GM12892 (cell line): ENCODE measurements around the gene GUCY1B1.

Experiments
- DNase-seq: peaks from one replicate; pipeline ENCODE4 v3.0.0; 2011; ENCODE audit not compliant: insufficient read length
- FAIRE-seq: peaks from 2 replicates; lab custom pipeline; 2011; peaks lifted over from hg19 to GRCh38; lab: Jason Lieb, UNC
- POLR2A ChIP-seq: IDR thresholded peaks from 2 replicates; pipeline ENCODE4 v1.6.1; 2011; ENCODE audit warnings: low read depth, low read length, control low read depth
- POLR2AphosphoS5 ChIP-seq: IDR thresholded peaks from 2 replicates; pipeline ENCODE4 v1.6.1; 2011; ENCODE audit warnings: low read depth, low read length, control low read depth
- TAF1 ChIP-seq: IDR thresholded peaks from 2 replicates; pipeline ENCODE4 v1.6.1; 2011; ENCODE audit warnings: low read depth, mild to moderate bottlenecking, control low read depth, low read length, borderline replicate concordance

GUCY1B1 gene

DNA sequence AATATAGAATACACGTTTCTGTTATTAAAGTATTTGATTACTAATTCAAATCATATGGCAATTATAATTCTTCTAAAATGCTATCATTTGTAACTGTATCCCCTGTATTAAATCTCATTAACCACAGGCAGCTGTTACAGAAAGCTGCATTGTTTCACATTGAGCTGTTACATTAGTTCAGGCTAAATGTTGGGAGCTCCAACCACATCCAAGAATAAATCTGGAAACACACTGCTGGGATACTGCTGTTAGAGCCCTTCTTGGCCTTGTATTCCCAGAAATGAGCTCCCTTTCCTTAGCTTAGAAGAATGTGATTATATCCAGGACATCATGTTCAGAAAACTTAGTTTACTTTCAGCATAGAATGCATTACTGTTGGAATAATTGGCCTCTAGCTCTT, 48.2 kb downstream of the GUCY1B1 start:
- DNase-seq (no peak), FAIRE-seq (no peak)
- no peak for TF ChIP-seq TAF1

DNA sequence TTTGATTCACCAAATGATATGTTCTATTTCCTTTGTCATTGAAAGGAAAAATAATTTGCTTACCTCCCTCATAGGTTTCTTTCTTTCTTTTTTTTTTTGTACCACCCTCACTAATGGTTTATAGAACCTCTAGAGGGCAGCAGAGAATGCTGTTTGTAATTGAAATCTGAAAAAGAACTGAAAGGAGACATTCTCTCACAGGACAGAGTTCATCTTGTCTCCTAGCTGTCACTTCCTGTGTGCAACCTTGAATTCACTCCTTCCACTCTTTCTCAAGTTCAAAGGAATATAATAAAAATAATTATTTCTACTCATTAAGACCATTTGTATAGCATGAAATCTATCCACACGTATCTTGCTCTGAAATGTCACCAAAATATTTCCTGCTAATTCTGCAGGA, 51.0 kb downstream of the GUCY1B1 start:
- FAIRE-seq (peak; percentile 90), DNase-seq (no peak)
- TF ChIP-seq POLR2A, result no peak
- no peak for TF ChIP-seq POLR2AphosphoS5
- no peak for TF ChIP-seq TAF1

DNA sequence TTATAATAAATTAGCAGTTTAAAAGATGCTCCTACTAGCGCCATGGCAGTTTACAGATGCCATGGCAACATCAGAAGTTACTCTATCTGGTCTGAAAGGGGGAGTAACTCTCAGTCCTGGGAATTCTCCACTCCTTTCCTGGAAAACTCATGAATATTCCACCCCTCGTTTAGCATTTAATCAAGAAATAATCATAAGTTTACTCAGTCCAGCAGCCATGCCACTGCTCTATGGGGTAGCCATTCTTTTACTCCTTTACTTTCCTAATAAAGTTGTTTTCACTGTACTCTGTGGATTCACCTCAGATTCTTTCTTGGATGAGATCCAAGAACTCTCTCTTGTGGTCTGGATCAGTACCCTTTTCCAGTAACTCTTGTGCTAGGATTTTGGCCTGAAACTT, 52.3 kb downstream of the GUCY1B1 start:
- TF ChIP-seq TAF1 (no peak), POLR2AphosphoS5 (no peak), POLR2A (no peak)
- FAIRE-seq (no peak), DNase-seq (no peak)

DNA sequence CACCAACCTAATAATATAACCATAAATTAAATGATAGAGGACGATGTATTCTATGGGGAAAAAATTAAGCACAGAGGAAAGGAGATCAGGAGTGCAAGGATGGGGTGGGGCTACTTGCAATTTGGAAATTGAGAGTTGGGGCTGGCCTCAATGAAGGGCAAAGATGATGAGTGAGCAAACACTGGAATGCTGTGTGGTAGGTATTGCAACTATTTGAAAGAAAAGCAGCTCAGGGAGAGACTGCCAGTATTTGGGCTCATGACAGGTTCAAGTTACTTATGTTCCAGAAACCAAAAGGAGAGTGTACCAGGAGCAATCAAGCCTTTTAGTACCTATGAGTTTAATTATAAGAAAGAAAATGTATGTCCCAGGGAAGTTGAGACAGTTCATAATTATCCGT, 59.8 kb downstream of the GUCY1B1 start:
- no peak for TF ChIP-seq POLR2AphosphoS5
- no peak for TF ChIP-seq TAF1
- no peak for TF ChIP-seq POLR2A
- DNase-seq (no peak), FAIRE-seq (no peak)

DNA sequence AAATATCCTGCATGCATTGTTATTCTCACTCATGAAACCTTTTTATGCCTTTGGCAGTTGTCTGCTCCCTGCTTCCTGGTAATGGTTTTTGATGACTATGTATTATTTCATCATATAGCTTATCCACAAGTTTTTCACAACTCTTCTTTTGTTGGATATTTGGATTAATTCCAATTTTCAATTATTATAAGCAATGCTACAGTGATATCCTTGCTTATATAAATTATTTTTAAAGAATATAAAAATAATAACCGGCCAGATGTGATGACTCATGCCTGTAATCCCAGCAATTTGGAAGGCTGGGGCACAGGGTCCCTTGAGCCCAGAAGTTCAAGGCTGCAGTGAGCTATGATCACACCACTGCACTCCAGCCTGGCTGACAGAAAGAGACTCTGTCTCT, 60.2 kb downstream of the GUCY1B1 start:
- FAIRE-seq (no peak), DNase-seq (no peak)
- no peak for TF ChIP-seq TAF1

DNA sequence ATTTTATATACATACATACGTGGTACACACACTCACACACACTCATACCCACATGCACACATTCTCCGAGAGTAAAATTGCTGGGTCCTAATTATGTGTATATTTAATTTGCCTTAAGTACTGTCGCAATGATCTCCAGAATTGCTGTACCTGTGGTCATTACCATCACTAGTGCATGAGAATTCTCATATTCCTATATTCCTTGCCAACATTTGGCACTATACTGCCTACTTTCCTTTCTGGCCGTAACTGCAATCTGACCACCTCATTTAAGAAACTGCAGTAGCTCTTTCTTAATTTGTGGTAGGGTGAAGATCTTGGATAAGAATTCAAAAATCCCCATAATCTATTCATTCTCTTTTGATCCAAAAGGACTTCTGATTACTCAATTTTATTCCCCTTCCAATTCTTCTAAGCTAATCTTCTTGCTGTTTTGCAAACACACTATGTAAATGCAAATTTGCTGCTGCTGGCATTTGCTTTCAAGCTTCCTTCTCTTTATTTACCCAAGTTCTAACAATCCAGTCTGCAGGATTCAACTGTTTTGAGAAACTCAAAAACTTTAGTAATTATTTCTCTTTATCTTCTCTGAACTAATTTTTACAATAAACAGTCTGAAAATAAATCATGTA, 62.2 kb downstream of the GUCY1B1 start:
- no peak for FAIRE-seq
- TF ChIP-seq POLR2AphosphoS5 (no peak), POLR2A (no peak), TAF1 (no peak)
- no peak for DNase-seq

DNA sequence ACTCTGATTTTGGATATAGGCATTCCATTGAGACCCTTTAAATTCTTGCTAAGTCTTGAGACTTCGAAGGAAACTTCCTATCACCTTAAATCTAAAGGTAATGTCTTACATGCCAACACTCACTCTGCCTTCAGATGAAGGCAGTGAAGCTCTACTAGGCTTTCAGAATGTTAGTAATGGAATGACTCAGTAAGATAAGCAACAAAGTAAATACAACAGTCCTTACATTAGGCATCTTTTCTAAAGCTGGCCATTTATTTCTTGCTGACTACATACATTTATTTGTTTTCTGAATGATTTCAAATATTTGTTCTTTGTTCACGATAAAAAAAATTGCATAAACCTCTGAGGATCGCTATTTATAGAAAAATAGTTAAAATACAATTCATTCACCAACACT, 63.8 kb downstream of the GUCY1B1 start:
- no peak for TF ChIP-seq POLR2A
- no peak for TF ChIP-seq POLR2AphosphoS5
- no peak for TF ChIP-seq TAF1
- no peak for FAIRE-seq

DNA sequence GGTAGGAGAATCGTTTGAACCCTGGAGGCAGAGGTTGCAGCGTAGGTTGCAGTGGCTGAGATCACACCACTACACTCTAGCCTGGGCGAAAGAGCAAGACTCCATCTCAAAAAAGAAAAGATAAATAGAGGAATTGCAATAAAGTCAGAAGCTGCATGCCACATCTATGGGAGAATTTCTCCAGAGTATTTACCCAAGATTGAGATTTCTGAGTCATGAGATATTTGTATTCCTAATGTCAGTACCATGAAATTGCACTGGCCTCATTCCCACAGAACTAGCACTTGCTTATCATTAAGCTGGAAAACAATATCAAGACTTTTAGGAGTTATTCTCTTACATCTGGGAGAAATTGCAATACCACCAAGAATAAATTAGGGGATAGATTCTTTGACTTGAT, 69.8 kb downstream of the GUCY1B1 start:
- no peak for DNase-seq
- TF ChIP-seq POLR2AphosphoS5 (no peak), TAF1 (no peak), POLR2A (no peak)
- FAIRE-seq, result no peak

More for the DNA sequence above, 63.8 kb downstream of the GUCY1B1 start:
- DNase-seq, result no peak

DNA sequence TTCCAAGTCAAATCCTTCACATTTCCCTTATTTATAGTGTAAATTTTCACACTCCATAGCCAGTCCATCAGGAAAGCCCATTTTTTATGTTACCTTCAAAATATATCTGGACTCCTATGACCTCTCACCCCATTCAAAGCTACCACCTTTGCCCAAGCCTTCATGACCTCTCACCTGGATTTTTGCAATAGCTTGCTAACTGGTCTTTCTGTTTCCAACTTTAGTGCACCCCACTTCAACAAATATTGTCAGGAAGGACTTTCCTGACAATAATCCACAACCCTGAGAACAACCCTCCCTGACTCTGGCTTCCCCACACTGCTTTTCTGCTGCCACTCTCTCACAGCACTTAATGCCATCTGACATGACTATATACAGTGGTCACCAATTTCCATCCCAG, 73.8 kb downstream of the GUCY1B1 start:
- DNase-seq (no peak), FAIRE-seq (no peak)
- no peak for TF ChIP-seq TAF1
- no peak for TF ChIP-seq POLR2AphosphoS5

DNA sequence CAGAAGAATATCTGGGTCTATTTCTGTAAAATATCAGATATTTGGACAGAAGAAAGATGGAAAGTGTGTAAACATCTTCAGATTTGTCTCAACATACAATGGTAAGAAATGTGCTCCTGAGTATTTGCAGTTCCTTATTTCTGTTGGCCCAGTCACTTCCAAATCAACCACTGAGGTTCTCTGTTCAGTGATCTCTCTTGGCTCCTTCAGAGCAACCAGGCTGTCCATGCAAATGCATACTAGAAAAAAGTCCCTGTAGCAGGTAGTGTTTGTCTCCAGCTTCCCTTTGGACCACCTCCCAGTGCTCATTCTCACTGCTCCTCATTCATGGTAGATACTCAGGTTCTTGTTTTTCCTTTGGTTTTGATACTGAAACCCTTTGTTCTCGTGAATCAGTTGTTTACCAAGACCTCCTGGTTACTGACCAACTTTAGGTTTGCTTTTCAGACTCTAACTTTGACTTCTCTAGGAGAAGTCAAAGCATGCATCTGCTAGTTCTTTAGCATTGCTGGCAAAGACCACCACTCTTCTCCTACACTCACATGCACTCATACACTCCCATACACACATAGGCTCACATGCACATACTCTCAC, 78.5 kb downstream of the GUCY1B1 start:
- DNase-seq, result no peak
- TF ChIP-seq POLR2A (no peak), POLR2AphosphoS5 (no peak), TAF1 (no peak)
- FAIRE-seq, result no peak

DNA sequence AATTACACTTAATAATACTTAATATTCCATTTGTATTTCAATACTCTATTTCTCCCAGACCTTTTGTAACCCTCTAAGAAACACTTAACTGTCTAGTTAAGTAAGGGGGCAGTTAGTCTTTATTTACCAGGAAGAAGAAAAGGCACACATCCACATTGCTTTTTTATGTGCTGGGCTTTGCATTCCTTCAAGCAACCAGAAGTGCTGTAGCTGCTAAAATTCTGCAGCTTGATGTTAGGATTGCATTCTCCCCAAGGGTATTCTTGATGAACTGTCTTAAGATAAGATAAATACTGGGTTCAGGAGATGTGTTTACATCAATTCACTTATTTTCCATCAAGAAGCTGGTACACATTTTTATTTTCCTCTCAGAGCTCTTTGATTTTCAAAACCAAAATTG, 83.3 kb downstream of the GUCY1B1 start:
- DNase-seq, result no peak
- TF ChIP-seq POLR2AphosphoS5, result no peak
- TF ChIP-seq POLR2A, result no peak
- no peak for TF ChIP-seq TAF1
- FAIRE-seq, result no peak

DNA sequence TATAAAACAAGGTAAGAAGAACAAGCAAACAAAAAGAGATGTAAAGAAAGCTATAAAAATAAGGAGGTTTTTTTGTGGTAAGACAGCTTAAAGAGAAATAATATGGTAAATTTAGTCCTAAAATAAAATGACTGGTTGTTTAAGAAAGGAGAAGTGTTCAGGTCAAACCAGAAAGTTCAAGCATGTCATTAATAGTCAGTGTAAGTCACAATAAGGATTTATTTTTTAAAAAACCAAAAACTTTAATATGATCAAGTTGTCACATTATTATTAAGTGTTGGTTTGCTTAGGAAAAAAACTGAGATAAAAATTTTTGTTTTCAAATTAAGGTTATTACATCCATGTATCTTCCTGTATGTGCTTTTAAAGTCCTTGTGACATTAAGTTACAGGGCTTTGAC, 88.1 kb downstream of the GUCY1B1 start:
- FAIRE-seq, result no peak
- no peak for DNase-seq
- TF ChIP-seq POLR2AphosphoS5 (no peak), POLR2A (no peak), TAF1 (no peak)

DNA sequence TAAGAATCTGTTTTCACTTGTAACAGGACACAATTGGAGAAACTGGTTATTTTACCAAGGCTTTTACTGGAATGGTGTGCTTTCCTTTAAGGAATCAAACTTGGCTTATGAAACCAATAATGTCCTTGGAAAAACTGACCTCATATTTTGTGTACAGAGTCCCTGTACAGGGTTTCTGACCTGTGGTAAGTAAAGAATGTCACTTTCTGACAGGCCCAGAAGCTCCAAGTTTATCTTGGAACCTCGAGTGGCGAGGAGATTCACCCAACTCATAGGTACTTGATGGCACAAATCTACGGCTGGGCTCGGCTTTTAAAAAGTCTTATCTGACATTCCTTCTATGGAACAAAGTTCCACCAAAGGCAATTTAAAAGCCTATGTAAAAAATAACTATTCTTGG, 90.2 kb downstream of the GUCY1B1 start:
- TF ChIP-seq POLR2A, result no peak
- no peak for TF ChIP-seq POLR2AphosphoS5
- TF ChIP-seq TAF1, result no peak
- no peak for DNase-seq
- no peak for FAIRE-seq

DNA sequence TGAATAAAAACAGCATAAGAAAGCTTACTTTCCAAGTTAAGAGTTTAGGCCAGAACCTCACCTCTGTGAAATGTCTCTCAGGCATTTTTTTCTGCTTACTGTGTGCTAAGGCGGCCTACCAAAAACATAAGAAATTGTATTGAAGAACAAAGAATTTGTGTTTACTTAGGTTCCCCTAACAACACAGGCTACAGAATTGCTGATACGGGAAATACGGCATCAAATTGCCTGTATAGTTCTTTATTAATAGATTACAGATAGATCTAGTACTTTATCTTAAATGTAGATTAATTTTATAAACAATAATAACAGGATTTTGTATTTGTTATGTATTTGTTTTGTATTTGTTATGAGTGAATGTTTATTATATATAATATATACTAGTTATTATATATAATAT, 94.4 kb downstream of the GUCY1B1 start:
- DNase-seq (no peak), FAIRE-seq (no peak)
- TF ChIP-seq POLR2A, result no peak
- TF ChIP-seq POLR2AphosphoS5, result no peak

DNA sequence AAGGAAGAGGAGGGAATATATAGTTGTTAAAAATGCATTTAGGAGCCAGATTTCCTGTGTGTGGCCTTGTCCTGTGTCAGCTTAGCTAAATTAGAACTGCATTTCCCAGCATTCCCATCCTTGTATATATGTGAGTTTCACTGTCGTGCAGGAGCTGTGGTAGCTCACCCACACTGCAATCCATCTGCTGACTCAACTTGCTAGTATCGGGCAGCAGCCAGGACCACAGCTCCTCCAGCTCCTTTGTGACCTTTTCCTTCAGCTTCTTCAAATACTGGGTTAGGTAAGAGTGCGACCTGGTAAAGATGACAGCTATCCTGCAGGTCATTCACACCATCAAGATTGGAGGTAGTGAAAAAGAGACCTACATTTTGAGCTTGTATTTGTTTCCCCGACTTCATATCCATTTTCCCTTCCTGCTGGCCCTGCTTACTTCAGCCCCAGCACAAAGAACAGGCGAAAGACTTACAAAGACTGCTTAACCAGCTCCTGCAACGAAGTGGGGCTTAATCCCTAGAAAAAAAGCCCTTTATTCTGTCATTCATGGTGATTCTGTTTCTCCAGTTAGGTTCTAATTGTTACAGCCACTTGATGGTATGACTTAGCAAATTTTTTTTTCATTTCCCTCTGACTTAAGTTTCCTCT, 95.9 kb downstream of the GUCY1B1 start:
- TF ChIP-seq POLR2A, result no peak
- TF ChIP-seq TAF1, result no peak
- TF ChIP-seq POLR2AphosphoS5, result no peak
- FAIRE-seq (no peak), DNase-seq (no peak)
